ENCODE results near the gene POTEJ.
"Not testable (repeated sequence)": the region's sequence is repeated elsewhere in the genome, so short reads cannot be mapped to it uniquely, and the experiment has no call there.

GRCh38 chr2:130664506-130664905 is 53.3 kb downstream of the POTEJ start:
- not testable (repeated sequence) for TF ChIP-seq EZH2 (IDR thresholded peaks at IDR 0.05; ENCODE audit: borderline replicate concordance, low read depth, low read length, severe bottlenecking); CTCF (IDR thresholded peaks at IDR 0.05; ENCODE audit: borderline replicate concordance, extremely low read depth, low read length, poor library complexity, severe bottlenecking)

Data from DND-41 (cell line).